ENCODE data around the gene FYN. TPM values are rescaled to one million over a fixed set of nuclear protein-coding genes. Genes with fewer than 3 reads are reported as not detected.

Gene FYN
- total and polyA plus RNA-seq, 2 of the 4 experiments (the other 2 are of a cell fraction): 30.8 to 36.4 TPM

- Histone ChIP-seq H4K5ac (ENCODE audit: low read depth, low read length) (no peak overlapping the region), H3K4me3 (ENCODE audit: insufficient read depth, low read depth, low read length) (no peak overlapping the region), H3K56ac (ENCODE audit: extremely low read depth, insufficient read depth, low read length) (no peak overlapping the region), H4K91ac (ENCODE audit: insufficient read depth, low read depth, low read length) (no peak overlapping the region), H3K9me1 (ENCODE audit: insufficient read depth, low read length) (peaks cover 11% of the 10 kb centered on the region), H3K27me3 (ENCODE audit: control insufficient read depth, insufficient read depth, low read length) (no peaks in the 10 kb centered on the region), H3K79me1 (ENCODE audit: low read depth in 1 of 2, low read length in 2 of 2) (peaks cover 22 to 28% of the 10 kb centered on the region in 2 experiments; a peak in 2 of 4 replicates), H4K8ac (ENCODE audit: low read depth in 2 of 2, low read length in 2 of 2) (no peak overlapping the region), H2BK5ac (ENCODE audit: low read depth, low read length, poor library complexity, severe bottlenecking) (no peak overlapping the region), H3K18ac (ENCODE audit: low read depth, low read length) (no peak overlapping the region), H3K14ac (replicated peaks; ENCODE audit: low read depth, low read length) (no peak overlapping the region), H2BK120ac (ENCODE audit: low read depth, low read length) (no peak overlapping the region), H3K4me2 (ENCODE audit: low read depth, low read length) (no peak overlapping the region), H3K36me3 (ENCODE audit: control insufficient read depth, insufficient read depth, low read length) (no peaks in the 10 kb centered on the region), H2BK15ac (ENCODE audit: low read depth, low read length) (no peak overlapping the region), H3K9ac (ENCODE audit: low read depth, low read length) (no peak overlapping the region), H2AFZ (replicated peaks; ENCODE audit: low read length, poor library complexity) (no peak overlapping the region), H2AK9ac (replicated peaks; ENCODE audit: low read depth, low read length, poor library complexity) (no peak overlapping the region), H3K27ac (ENCODE audit: insufficient read depth, low read length) (no peak overlapping the region), H2AK5ac (ENCODE audit: low read depth, low read length) (no peak overlapping the region), H3K4ac (ENCODE audit: low read depth, low read length) (no peak overlapping the region), H2BK20ac (ENCODE audit: low read depth, low read length) (no peak overlapping the region), H3K23ac (ENCODE audit: low read depth, low read length) (no peak overlapping the region), H3K9me3 (ENCODE audit: control insufficient read depth, insufficient read depth, low read length) (no peaks in the 10 kb centered on the region), H3K4me1 (ENCODE audit: control insufficient read depth, insufficient read depth, low read length) (peaks cover 7% of the 10 kb centered on the region), H4K20me1 (ENCODE audit: insufficient read depth, low read length) (no peaks in the 10 kb centered on the region; the same call in 1 of the 2 replicates)
- DNase-seq (no peak), ATAC-seq (ENCODE audit: low read depth) (no peak)
- ChIA-PET CTCF (no interaction called here), POLR2A (ENCODE audit: unreplicated experiment) (no interaction called here)
- dilution Hi-C loops (cut with HindIII; ENCODE audit: low sequenced_read_pairs, unreplicated experiment): no loop called here
- intact Hi-C loops (cut with micrococcal nuclease): no loop called here
- TF ChIP-seq USF2 (IDR thresholded peaks at IDR 0.05; ENCODE audit: low read depth, low read length): no peak
- no peak for TF ChIP-seq FOS (IDR thresholded peaks at IDR 0.05; ENCODE audit: low read depth, low read length)
- TF ChIP-seq MAFK (IDR thresholded peaks at IDR 0.05; ENCODE audit: low read depth, low read length): no peak
- no peak for TF ChIP-seq MAZ (IDR thresholded peaks at IDR 0.05; ENCODE audit: borderline replicate concordance, low read depth, low read length)
- no peak for TF ChIP-seq RCOR1 (IDR thresholded peaks at IDR 0.05; ENCODE audit: insufficient replicate concordance, low read length)
- no peak for TF ChIP-seq BHLHE40 (IDR thresholded peaks at IDR 0.05; ENCODE audit: low read depth, low read length)
- TF ChIP-seq MXI1 (IDR thresholded peaks at IDR 0.05; ENCODE audit: borderline replicate concordance, low read depth, low read length): no peak
- BruUV-seq (replicated peaks): no TSS peak
- in situ Hi-C loops (cut with MboI; ENCODE audit: low sequenced_read_pairs): no loop called here
- no CpG with 5 or more reads among the region's 2 CpGs for WGBS, 2 experiments (ENCODE audit: extremely low coverage in 2 of 2, insufficient read length in 1 of 2)
Measured at GRCh38 chr6:111784433-111784832, 88.8 kb downstream of the FYN start.

Data from IMR-90 (cell line).